Stimulated activated naive CD8-positive, alpha-beta T cell treated with anti-CD3 and anti-CD28 coated beads, Interleukin-15, Interleukin-2, amounts not matched to agents 100 ng/mL and 50 ng/mL, for 24 hours (primary cell): ENCODE results near the gene NUP98.
"Not testable (repeated sequence)": the region's sequence is repeated elsewhere in the genome, so short reads cannot be mapped to it uniquely, and the experiment has no call there.

Source experiments
- H3K27ac Mint-ChIP-seq: one replicate; pipeline ENCODE4 v1.8.0; 2021; ENCODE audit warnings: mild to moderate bottlenecking, mixed read lengths
- H3K27me3 Mint-ChIP-seq: one replicate; pipeline ENCODE4 v1.8.0; 2021; ENCODE audit warnings: mixed read lengths
- H3K36me3 Mint-ChIP-seq: one replicate; pipeline ENCODE4 v1.8.0; 2021; ENCODE audit warnings: low read depth, mixed read lengths
- H3K4me1 Mint-ChIP-seq: one replicate; pipeline ENCODE4 v1.8.0; 2021; ENCODE audit warnings: low read depth, mixed read lengths
- H3K4me3 Mint-ChIP-seq: one replicate; pipeline ENCODE4 v1.8.0; 2021; ENCODE audit warnings: mild to moderate bottlenecking, mixed read lengths
- H3K9me3 Mint-ChIP-seq: one replicate; pipeline ENCODE4 v1.8.0; 2021; ENCODE audit warnings: mixed read lengths

The NUP98 gene

DNA sequence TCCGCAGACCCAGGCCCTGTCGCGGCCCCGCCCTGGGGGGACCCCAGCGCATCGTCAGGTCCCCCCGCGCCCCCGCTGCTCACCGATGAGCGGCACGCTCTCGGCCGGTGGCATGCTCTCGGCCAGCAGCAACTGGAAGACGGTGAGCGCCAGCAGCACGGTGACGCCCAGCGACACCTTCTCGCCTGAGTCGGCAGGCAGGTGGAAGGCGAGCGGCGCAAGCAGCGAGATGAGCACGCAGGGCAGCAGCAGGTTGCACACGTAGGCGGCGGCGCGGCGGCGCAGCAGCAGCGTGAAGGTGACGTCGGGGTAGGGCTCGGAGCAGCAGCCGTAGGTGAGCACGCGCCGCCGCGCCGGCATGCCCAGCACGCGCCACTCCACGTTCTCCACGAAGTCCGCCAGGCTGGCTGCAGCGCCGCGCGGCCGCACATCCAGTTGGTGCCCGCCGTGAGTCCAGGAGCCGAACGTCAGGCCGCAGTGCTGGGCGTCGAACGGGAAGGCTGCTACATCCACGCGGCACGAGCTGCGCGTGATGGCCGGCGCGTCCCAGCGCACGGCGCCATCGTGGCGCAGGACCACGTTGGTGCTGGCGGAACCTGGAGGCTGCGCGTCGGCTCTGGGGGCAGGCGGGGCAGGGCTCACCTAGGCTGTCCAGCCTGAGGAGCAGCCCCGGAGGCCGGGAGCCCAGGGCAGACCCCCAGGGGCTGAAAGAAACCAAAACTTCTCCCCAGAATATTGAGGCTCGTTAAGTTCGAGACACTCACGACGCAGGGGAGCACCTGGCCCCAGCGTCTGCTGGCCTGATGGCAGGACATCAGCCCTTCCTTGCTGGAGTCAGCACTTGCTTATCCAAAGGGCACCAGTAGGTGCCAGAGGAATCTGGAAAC lies 130.0 kb downstream of the NUP98 start:
- H3K27ac Mint-ChIP-seq, result no peak overlapping the region
- no peaks in the 10 kb centered on the region for H3K4me1 Mint-ChIP-seq
- no peaks in the 10 kb centered on the region for H3K27me3 Mint-ChIP-seq
- no peaks in the 10 kb centered on the region for H3K9me3 Mint-ChIP-seq
- H3K36me3 Mint-ChIP-seq, result peaks cover 42% of the 10 kb centered on the region
- no peak overlapping the region for H3K4me3 Mint-ChIP-seq

DNA sequence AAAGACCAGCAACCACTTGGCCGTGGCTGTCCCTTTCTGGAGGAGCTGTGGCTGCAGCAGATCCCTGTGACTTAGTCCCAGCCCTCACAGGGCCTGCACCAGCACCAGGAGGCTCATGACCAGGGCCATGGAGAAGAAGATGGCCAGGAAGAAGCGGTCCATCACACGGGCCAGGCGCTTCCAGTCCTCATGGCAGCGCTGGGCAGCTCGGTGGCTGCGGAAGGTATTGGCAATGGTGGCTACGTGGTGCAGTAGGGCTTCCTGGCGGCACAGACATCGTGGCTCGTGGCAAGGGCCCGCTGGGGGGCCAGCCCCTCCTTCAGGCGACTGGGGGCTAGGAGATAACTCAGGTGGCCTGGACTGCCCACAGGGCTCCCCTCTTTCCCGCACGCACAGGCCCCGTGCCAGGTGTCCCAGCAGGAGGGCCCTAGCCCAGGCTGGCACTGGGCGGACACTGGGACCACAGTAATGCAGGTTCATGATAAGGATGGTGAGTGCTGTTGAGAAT lies 131.3 kb downstream of the NUP98 start:
- Mint-ChIP-seq H3K27ac (no peak overlapping the region), H3K27me3 (no peaks in the 10 kb centered on the region), H3K9me3 (no peaks in the 10 kb centered on the region), H3K4me1 (no peaks in the 10 kb centered on the region), H3K4me3 (no peak overlapping the region), H3K36me3 (peaks cover 35% of the 10 kb centered on the region)

- H3K4me1 Mint-ChIP-seq, result no peaks in the 10 kb centered on the region
- no peak overlapping the region for H3K27ac Mint-ChIP-seq
Measured at GRCh38 chr11:3665336-3666022, 131.9 kb downstream of the NUP98 start.

GRCh38 chr11:3664032-3664630 lies 133.2 kb downstream of the NUP98 start:
- no peak overlapping the region for H3K27ac Mint-ChIP-seq
- no peaks in the 10 kb centered on the region for H3K27me3 Mint-ChIP-seq
- H3K9me3 Mint-ChIP-seq, result no peaks in the 10 kb centered on the region
- peaks cover 24% of the 10 kb centered on the region for H3K36me3 Mint-ChIP-seq
- H3K4me3 Mint-ChIP-seq, result no peak overlapping the region
- no peaks in the 10 kb centered on the region for H3K4me1 Mint-ChIP-seq

More at GRCh38 chr11:3665336-3666022, 131.9 kb downstream of the NUP98 start:
- Mint-ChIP-seq H3K27me3 (no peaks in the 10 kb centered on the region), H3K4me3 (no peak overlapping the region), H3K36me3 (peaks cover 29% of the 10 kb centered on the region), H3K9me3 (no peaks in the 10 kb centered on the region)

GRCh38 chr11:3662856-3663255 lies 134.5 kb downstream of the NUP98 start:
- Mint-ChIP-seq H3K4me1 (no peaks in the 10 kb centered on the region), H3K36me3 (peaks cover 24% of the 10 kb centered on the region), H3K9me3 (no peaks in the 10 kb centered on the region), H3K27me3 (peaks cover 6% of the 10 kb centered on the region), H3K27ac (no peak overlapping the region), H3K4me3 (no peak overlapping the region)

GRCh38 chr11:3660960-3661359 lies 136.4 kb downstream of the NUP98 start:
- no peaks in the 10 kb centered on the region for H3K4me1 Mint-ChIP-seq
- H3K4me3 Mint-ChIP-seq, result no peak overlapping the region
- peaks cover 14% of the 10 kb centered on the region for H3K36me3 Mint-ChIP-seq
- no peak overlapping the region for H3K27ac Mint-ChIP-seq
- H3K27me3 Mint-ChIP-seq, result peaks cover 6% of the 10 kb centered on the region
- H3K9me3 Mint-ChIP-seq, result no peaks in the 10 kb centered on the region

- peaks cover 9% of the 10 kb centered on the region for H3K36me3 Mint-ChIP-seq
- H3K27me3 Mint-ChIP-seq, result peaks cover 6% of the 10 kb centered on the region
- H3K4me3 Mint-ChIP-seq, result no peak overlapping the region
- no peaks in the 10 kb centered on the region for H3K9me3 Mint-ChIP-seq
- H3K27ac Mint-ChIP-seq, result no peak overlapping the region
- H3K4me1 Mint-ChIP-seq, result no peaks in the 10 kb centered on the region
Measured at GRCh38 chr11:3659595-3660515, 137.5 kb downstream of the NUP98 start.

- Mint-ChIP-seq H3K36me3 (no peaks in the 10 kb centered on the region), H3K4me3 (no peak overlapping the region), H3K27me3 (peaks cover 6% of the 10 kb centered on the region)
Measured at GRCh38 chr11:3658252-3658651, 139.1 kb downstream of the NUP98 start.

GRCh38 chr11:3657331-3657730 lies 140.0 kb downstream of the NUP98 start:
- not testable (repeated sequence) for H3K36me3 Mint-ChIP-seq, H3K9me3 Mint-ChIP-seq, H3K4me3 Mint-ChIP-seq, H3K4me1 Mint-ChIP-seq, H3K27ac Mint-ChIP-seq, H3K27me3 Mint-ChIP-seq

More at GRCh38 chr11:3658252-3658651, 139.1 kb downstream of the NUP98 start:
- H3K9me3 Mint-ChIP-seq, result no peaks in the 10 kb centered on the region
- no peak overlapping the region for H3K27ac Mint-ChIP-seq
- no peaks in the 10 kb centered on the region for H3K4me1 Mint-ChIP-seq

DNA sequence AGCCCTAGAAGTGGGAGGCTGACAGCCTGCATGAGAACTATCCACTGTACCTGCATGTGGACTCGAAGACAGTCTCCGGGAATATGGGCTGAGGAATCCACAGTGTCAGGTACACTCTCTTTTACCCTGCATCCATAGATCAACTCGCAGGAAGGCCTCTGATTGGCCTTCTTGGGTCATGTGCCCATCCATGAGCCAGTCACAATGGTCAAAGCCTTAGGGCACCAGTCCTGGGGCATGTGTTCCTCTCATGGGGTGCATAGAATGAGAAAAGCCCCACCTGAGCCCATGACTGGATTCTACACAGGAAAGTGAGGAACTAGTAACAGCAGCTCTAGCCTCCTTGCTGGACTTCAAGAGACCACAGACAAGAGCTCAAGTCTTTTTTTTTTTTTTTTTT lies 141.8 kb downstream of the NUP98 start:
- H3K4me1 Mint-ChIP-seq, result no peaks in the 10 kb centered on the region
- no peak overlapping the region for H3K27ac Mint-ChIP-seq
- peaks cover 15% of the 10 kb centered on the region for H3K27me3 Mint-ChIP-seq
- no peak overlapping the region for H3K4me3 Mint-ChIP-seq
- no peaks in the 10 kb centered on the region for H3K9me3 Mint-ChIP-seq
- H3K36me3 Mint-ChIP-seq, result no peaks in the 10 kb centered on the region

DNA sequence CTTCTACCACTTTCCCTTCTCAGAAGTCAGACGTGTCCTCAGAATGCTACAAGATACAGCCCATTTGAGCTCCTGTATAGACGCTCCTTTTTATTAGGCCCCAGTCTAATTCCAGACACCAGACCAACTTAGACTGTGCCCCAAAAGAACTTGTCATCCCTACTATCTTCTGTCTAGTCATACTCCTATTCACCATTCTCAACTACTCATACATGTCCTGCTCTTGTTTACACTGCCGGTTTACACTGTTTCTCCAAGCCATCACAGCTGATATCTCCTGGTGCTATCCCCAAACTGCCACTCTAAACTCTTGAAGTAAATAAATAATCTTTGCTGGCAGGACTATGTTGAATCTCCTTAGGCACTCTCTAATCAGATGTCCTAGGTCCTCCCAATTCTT lies 144.8 kb downstream of the NUP98 start:
- H3K27me3 Mint-ChIP-seq, result peaks cover 33% of the 10 kb centered on the region
- not testable (repeated sequence) for H3K9me3 Mint-ChIP-seq, H3K4me3 Mint-ChIP-seq, H3K36me3 Mint-ChIP-seq, H3K27ac Mint-ChIP-seq, H3K4me1 Mint-ChIP-seq

DNA sequence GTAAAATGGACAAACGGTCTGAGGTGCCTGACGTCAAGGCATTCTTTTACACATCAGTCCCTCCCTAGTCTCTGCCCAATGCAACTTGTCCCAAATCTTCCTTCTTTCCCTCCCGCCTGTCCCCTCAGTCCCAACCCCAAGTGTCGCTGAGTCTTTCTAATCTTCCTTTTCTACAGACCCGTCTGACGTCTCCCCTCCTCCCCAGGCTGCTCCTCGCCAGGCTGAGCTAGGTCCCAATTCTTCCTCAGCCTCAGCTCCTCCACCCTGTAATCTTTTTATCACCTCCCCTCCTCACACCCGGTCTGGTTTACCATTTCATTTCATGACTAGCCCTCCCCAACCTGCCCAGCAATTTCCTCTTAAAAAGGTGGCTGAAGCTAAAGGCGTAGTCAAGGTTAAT lies 148.0 kb downstream of the NUP98 start:
- H3K36me3 Mint-ChIP-seq, H3K4me3 Mint-ChIP-seq, H3K4me1 Mint-ChIP-seq, H3K27ac Mint-ChIP-seq, H3K9me3 Mint-ChIP-seq: not testable (repeated sequence)
- peaks cover 42% of the 10 kb centered on the region for H3K27me3 Mint-ChIP-seq

GRCh38 chr11:3648843-3649242 lies 148.5 kb downstream of the NUP98 start:
- H3K27me3 Mint-ChIP-seq, result peaks cover 44% of the 10 kb centered on the region
- not testable (repeated sequence) for H3K4me3 Mint-ChIP-seq, H3K27ac Mint-ChIP-seq, H3K36me3 Mint-ChIP-seq, H3K9me3 Mint-ChIP-seq, H3K4me1 Mint-ChIP-seq

- Mint-ChIP-seq H3K27ac (no peak overlapping the region), H3K4me3 (no peak overlapping the region), H3K4me1 (peaks cover 5% of the 10 kb centered on the region), H3K36me3 (no peaks in the 10 kb centered on the region), H3K9me3 (no peaks in the 10 kb centered on the region), H3K27me3 (peaks cover 40% of the 10 kb centered on the region)
Measured at GRCh38 chr11:3645552-3645951, 151.8 kb downstream of the NUP98 start.
